Measurements from ENCODE around the gene DIRAS2.

DIRAS2 gene

GRCh38 chr9:90642570-90643539 is at the start of gene DIRAS2:
Gene DIRAS2, minus strand, starts transcription at chr9:90642824. Its CDS starts 28,997 bp downstream, at chr9:90613827.
- H3K36me3 ChIP-seq (ENCODE audit: control insufficient read depth in 2 of 2, insufficient read depth in 1 of 2, low read length in 2 of 2) = no peaks in the 10 kb centered on the region
- no peaks in the 10 kb centered on the region for H3K9me3 ChIP-seq (ENCODE audit: control insufficient read depth, insufficient read depth, low read depth, low read length)
- H3K4me3 ChIP-seq (ENCODE audit: low read depth, low read length) = peak within 1 kb of the TSS; percentile 44
- H3K4me1 ChIP-seq (ENCODE audit: control insufficient read depth, insufficient read depth, low read length) = no peaks in the 10 kb centered on the region
- POLR2A ChIA-PET = no interaction called here
- CTCF ChIA-PET = interaction anchor here (0.6 to 1.2 kb wide), 9 partner anchors 19 to 500 kb away, joined by 3 to 6 read pairs (median 3); no protein-coding TSS in a partner anchor
- no peak within 1 kb of the TSS for H3K27ac ChIP-seq (ENCODE audit: extremely low read depth, low read depth, low read length)
- TF ChIP-seq ZBTB48 (tag by site-specific recombination; IDR thresholded peaks at IDR 0.05) (peak; percentile 51), ZSCAN30 (tag by site-specific recombination; IDR thresholded peaks at IDR 0.05) (0 out of 2 replicates have a peak, but pooled peaks have one; percentile 29), PRDM10 (tag by site-specific recombination; IDR thresholded peaks at IDR 0.05) (peak; percentile 59), MEIS1 (CRISPR knock-in tag; IDR thresholded peaks at IDR 0.05; ENCODE audit: borderline replicate concordance) (no peak), ZBTB20 (tag by site-specific recombination; IDR thresholded peaks at IDR 0.05) (peak; percentile 47), ZBTB8A (tag by site-specific recombination; IDR thresholded peaks at IDR 0.05) (peak; percentile 99), ZNF549 (tag by site-specific recombination; IDR thresholded peaks at IDR 0.05) (no peak), ZNF664 (tag by site-specific recombination; IDR thresholded peaks at IDR 0.05) (peak; percentile 41; the same call in 1 of the 2 replicates), ZNF660 (tag by site-specific recombination; IDR thresholded peaks at IDR 0.05) (peak; percentile 38; the same call in 1 of the 2 replicates), ZFHX2 (tag by site-specific recombination; conservative IDR thresholded peaks at IDR 0.05) (peak; percentile 87), ZNF335 (tag by site-specific recombination; conservative IDR thresholded peaks at IDR 0.05) (peak; percentile 45), ZNF600 (tag by site-specific recombination; IDR thresholded peaks at IDR 0.05) (peak; percentile 85), SP3 (tag by site-specific recombination; IDR thresholded peaks at IDR 0.05) (peak; percentile 29; the same call in 1 of the 2 replicates), ZIC2 (tag by site-specific recombination; IDR thresholded peaks at IDR 0.05) (peak; percentile 11; the same call in 1 of the 2 replicates), ZNF341 (tag by site-specific recombination; IDR thresholded peaks at IDR 0.05; ENCODE audit: low read depth) (peak; percentile 76), ZNF148 (tag by site-specific recombination; IDR thresholded peaks at IDR 0.05; ENCODE audit: borderline replicate concordance) (no peak), ZNF26 (tag by site-specific recombination; IDR thresholded peaks at IDR 0.05) (no peak), ZNF561 (tag by site-specific recombination; IDR thresholded peaks at IDR 0.05; ENCODE audit: borderline replicate concordance) (peak; percentile 38; the same call in 1 of the 2 replicates), ZBTB44 (tag by site-specific recombination; IDR thresholded peaks at IDR 0.05) (0 out of 2 replicates have a peak, but pooled peaks have one; percentile 7), ZSCAN16 (tag by site-specific recombination; IDR thresholded peaks at IDR 0.05) (no peak), ZNF629 (tag by site-specific recombination; IDR thresholded peaks at IDR 0.05) (0 out of 2 replicates have a peak, but pooled peaks have one; percentile 11), ZNF354C (tag by site-specific recombination; IDR thresholded peaks at IDR 0.05; ENCODE audit: borderline replicate concordance, low read depth) (no peak), ZNF426 (tag by site-specific recombination; IDR thresholded peaks at IDR 0.05) (no peak), ZNF792 (tag by site-specific recombination; IDR thresholded peaks at IDR 0.05) (peak; percentile 87), ZNF555 (tag by site-specific recombination; conservative IDR thresholded peaks at IDR 0.05) (no peak)
- TF ChIP-seq, protein P1, sequence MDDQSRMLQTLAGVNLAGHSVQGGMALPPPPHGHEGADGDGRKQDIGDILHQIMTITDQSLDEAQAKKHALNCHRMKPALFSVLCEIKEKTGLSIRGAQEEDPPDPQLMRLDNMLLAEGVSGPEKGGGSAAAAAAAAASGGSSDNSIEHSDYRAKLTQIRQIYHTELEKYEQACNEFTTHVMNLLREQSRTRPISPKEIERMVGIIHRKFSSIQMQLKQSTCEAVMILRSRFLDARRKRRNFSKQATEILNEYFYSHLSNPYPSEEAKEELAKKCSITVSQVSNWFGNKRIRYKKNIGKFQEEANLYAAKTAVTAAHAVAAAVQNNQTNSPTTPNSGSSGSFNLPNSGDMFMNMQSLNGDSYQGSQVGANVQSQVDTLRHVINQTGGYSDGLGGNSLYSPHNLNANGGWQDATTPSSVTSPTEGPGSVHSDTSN (CRISPR knock-in tag; IDR thresholded peaks at IDR 0.05) = peak; percentile 73; the same call in 1 of the 2 replicates

Measured in HEK293 (cell line).